ENCODE results near the gene VPS37D. TPM values are rescaled to one million over a fixed set of nuclear protein-coding genes. Genes with fewer than 3 reads are reported as not detected.

The VPS37D gene
- total RNA-seq, 2 donors from 2014 or later: 0.62 to 2.0 TPM

DNA sequence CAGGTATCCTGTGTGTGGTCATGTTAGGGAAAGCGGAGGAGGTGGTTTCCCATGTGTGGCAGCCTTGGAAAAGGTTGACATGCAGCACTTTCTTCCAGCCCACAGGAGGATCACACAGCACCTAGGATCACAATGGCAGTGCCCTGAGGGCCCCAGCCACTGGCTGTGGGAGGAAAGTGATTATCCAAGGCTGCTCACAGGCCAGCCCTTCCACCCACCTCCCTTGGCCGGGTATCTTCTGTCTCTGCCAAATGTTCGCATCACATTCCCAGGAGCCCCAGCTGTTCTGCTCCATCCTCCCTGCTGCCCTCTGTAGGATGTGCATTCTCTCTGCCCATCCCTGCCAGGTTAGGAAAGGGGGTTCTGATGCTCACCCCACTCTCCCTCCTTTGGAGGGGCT is 40.8 kb upstream of the VPS37D start:
- Histone ChIP-seq H3K4me1 (peaks cover 8% of the 10 kb centered on the region), H3K36me3 (no peaks in the 10 kb centered on the region), H3K4me3 (no peak overlapping the region), H3K27me3 (peaks cover 19% of the 10 kb centered on the region), H3K27ac (no peak overlapping the region), H3K9me3 (no peaks in the 10 kb centered on the region), H3K9ac (ENCODE audit: low read depth in 2 of 2, low read length in 2 of 2) (no peak overlapping the region)
- TF ChIP-seq, protein P1, sequence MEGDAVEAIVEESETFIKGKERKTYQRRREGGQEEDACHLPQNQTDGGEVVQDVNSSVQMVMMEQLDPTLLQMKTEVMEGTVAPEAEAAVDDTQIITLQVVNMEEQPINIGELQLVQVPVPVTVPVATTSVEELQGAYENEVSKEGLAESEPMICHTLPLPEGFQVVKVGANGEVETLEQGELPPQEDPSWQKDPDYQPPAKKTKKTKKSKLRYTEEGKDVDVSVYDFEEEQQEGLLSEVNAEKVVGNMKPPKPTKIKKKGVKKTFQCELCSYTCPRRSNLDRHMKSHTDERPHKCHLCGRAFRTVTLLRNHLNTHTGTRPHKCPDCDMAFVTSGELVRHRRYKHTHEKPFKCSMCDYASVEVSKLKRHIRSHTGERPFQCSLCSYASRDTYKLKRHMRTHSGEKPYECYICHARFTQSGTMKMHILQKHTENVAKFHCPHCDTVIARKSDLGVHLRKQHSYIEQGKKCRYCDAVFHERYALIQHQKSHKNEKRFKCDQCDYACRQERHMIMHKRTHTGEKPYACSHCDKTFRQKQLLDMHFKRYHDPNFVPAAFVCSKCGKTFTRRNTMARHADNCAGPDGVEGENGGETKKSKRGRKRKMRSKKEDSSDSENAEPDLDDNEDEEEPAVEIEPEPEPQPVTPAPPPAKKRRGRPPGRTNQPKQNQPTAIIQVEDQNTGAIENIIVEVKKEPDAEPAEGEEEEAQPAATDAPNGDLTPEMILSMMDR (IDR thresholded peaks at IDR 0.05): no peak
- intact Hi-C loops (cut with DNase I): no loop called here
- no peak for DNase-seq

DNA sequence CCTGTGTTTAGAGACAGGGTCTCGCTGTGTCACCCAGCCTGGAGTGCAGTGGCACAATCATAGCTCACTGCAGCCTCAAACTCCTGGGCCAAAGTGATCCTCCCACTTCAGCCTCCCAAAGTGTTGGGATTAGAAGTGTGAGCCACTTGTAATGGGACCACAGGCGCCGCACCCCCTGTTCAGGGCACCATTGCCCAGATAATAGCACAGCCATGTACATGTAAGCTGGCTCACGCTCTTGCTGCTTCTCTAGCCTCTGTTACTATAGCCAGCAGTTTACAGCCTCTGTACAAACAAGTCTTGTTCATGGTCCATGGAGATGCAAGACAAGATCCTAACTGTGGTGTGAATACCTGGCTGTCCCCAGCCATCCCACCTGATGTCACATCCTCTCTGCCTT is 39.1 kb upstream of the VPS37D start:
- intact Hi-C loops (cut with DNase I): no loop called here
- H3K27me3 ChIP-seq: peaks cover 12% of the 10 kb centered on the region
- H3K36me3 ChIP-seq: no peaks in the 10 kb centered on the region
- no peak overlapping the region for H3K9ac ChIP-seq (ENCODE audit: low read depth in 2 of 2, low read length in 2 of 2)
- no peak for DNase-seq
- H3K27ac ChIP-seq: no peak overlapping the region
- TF ChIP-seq, protein P1 (IDR thresholded peaks at IDR 0.05): no peak
- H3K9me3 ChIP-seq: no peaks in the 10 kb centered on the region
- H3K4me1 ChIP-seq: peaks cover 1% of the 10 kb centered on the region
- H3K4me3 ChIP-seq: no peak overlapping the region

- H3K27me3 ChIP-seq: peaks cover 4% of the 10 kb centered on the region
- TF ChIP-seq, protein P1 (IDR thresholded peaks at IDR 0.05): no peak
- intact Hi-C loops (cut with DNase I): no loop called here
These were observed 36.1 kb upstream of the VPS37D start for GRCh38 chr7:73631558-73631957.

GRCh38 chr7:73633323-73633722 is 34.3 kb upstream of the VPS37D start:
- Histone ChIP-seq H3K27me3 (peaks cover 4% of the 10 kb centered on the region), H3K9ac (ENCODE audit: low read depth in 2 of 2, low read length in 2 of 2) (no peak overlapping the region), H3K9me3 (no peaks in the 10 kb centered on the region), H3K27ac (no peak overlapping the region), H3K4me1 (no peaks in the 10 kb centered on the region), H3K36me3 (no peaks in the 10 kb centered on the region), H3K4me3 (no peak overlapping the region)
- DNase-seq: no peak
- TF ChIP-seq, protein P1 (IDR thresholded peaks at IDR 0.05): no peak
- intact Hi-C loops (cut with DNase I): no loop called here

More at GRCh38 chr7:73631558-73631957, 36.1 kb upstream of the VPS37D start:
- Histone ChIP-seq H3K27ac (no peak overlapping the region), H3K36me3 (no peaks in the 10 kb centered on the region), H3K9ac (ENCODE audit: low read depth in 2 of 2, low read length in 2 of 2) (no peak overlapping the region), H3K4me3 (no peak overlapping the region), H3K4me1 (no peaks in the 10 kb centered on the region), H3K9me3 (no peaks in the 10 kb centered on the region)
- DNase-seq: no peak

DNA sequence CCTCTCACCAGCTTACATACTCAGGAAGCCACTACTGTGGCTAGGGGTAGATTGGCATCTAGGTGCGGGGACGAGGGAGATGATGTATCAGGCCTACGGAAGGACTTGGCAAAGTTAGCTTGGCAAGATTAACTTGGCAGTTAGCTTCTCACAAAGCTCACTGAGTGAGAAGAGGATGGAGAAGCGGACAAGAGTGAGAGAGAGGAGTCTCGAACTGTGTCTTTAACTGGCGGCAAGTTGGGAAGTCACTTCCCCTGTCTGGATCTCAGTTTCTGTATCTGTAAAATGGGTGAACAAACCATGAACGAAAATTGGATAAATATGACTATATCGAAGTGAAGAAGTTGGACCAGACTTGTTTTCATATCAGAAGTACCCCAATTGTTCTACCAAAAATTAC is 33.8 kb upstream of the VPS37D start:
- Histone ChIP-seq H3K36me3 (no peaks in the 10 kb centered on the region), H3K4me3 (no peak overlapping the region), H3K27ac (no peak overlapping the region), H3K9ac (ENCODE audit: low read depth in 2 of 2, low read length in 2 of 2) (no peak overlapping the region), H3K4me1 (no peaks in the 10 kb centered on the region), H3K9me3 (no peaks in the 10 kb centered on the region), H3K27me3 (peaks cover 4% of the 10 kb centered on the region)
- intact Hi-C loops (cut with DNase I): no loop called here
- TF ChIP-seq, protein P1 (IDR thresholded peaks at IDR 0.05): no peak
- DNase-seq: no peak

Measured in colonic mucosa (tissue), 4 donors.